ENCODE measurements around the gene RBM33.

DNA sequence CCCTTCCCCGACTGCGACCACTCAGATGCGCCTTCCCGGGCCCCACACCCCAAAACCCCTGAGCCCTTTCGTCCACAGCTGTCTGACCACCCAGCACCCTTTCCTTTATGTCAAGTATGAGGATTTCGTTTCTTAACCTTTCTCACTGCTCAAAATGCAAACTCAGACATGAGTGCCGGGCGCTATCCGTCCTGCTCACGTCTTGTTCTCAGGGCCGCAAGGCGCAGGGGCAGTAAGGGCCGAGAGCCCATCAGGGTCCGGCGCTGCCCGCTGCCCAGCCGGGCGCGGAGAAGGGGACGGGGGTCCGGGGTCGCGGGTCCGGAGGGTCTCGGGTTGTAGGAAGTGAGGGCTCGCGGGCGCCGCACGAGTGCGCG, 670 bp upstream of the RBM33 start:
- TF ChIP-seq SP1 (IDR thresholded peaks at IDR 0.05) (no peak), CTBP1 (IDR thresholded peaks at IDR 0.05; ENCODE audit: borderline replicate concordance) (no peak), TARDBP (IDR thresholded peaks at IDR 0.05) (no peak), NFRKB (IDR thresholded peaks at IDR 0.05) (no peak), BHLHE40 (IDR thresholded peaks at IDR 0.05; ENCODE audit: borderline replicate concordance) (no peak), ARNT (IDR thresholded peaks at IDR 0.05) (no peak), FOXA1 (IDR thresholded peaks at IDR 0.05) (no peak), FOXK2 (IDR thresholded peaks at IDR 0.05) (no peak), ZNF384 (IDR thresholded peaks at IDR 0.05) (no peak), FOXM1 (IDR thresholded peaks at IDR 0.05; ENCODE audit: borderline replicate concordance) (no peak), HDGF (IDR thresholded peaks at IDR 0.05; ENCODE audit: borderline replicate concordance) (no peak), L3MBTL2 (conservative IDR thresholded peaks at IDR 0.05) (peak; percentile 88), PKNOX1 (IDR thresholded peaks at IDR 0.05) (no peak)
